WTC11 (cell line): Measurements from ENCODE around the gene EWSR1. TPM values are rescaled to one million over a fixed set of nuclear protein-coding genes. Genes with fewer than 3 reads are reported as not detected.

Source experiments
- ATAC-seq: fragments of 200-7000 bp; cut with Tn5 transposase; 2 replicates; pipeline ENCODE4 v1.10.0; 2021; ENCODE audit warnings: mild to moderate bottlenecking, moderate library complexity
- CTCF ChIA-PET: fragments of 300-600 bp; sonication (Branson Sonifier 250); formaldehyde crosslinking; loops from one replicate; lab custom pipeline; 2021; ENCODE audit warnings: antibody characterized with exemption; lab: Charles Lee
- POLR2A ChIA-PET: fragments of 350-600 bp; sonication (Branson Sonifier 250); formaldehyde crosslinking; loops from one replicate; lab custom pipeline; 2021; ENCODE audit warnings: antibody characterized with exemption; lab: Charles Lee
- DNase-seq: peaks from one replicate; pipeline ENCODE4 v3.0.0; 2021; ENCODE audit warnings: low spot score
- H3K27ac Mint-ChIP-seq: 2 replicates; pipeline ENCODE4 v1.8.0; 2021; ENCODE audit warnings: mixed read lengths
- H3K27me3 Mint-ChIP-seq: 2 replicates; pipeline ENCODE4 v1.8.0; 2021; ENCODE audit warnings: low read depth, mild to moderate bottlenecking, moderate library complexity, mixed read lengths
- H3K36me3 Mint-ChIP-seq: 2 replicates; pipeline ENCODE4 v1.8.0; 2021; ENCODE audit warnings: mixed read lengths
- H3K4me1 Mint-ChIP-seq: 2 replicates; pipeline ENCODE4 v1.8.0; 2022; ENCODE audit warnings: mixed read lengths
- H3K4me3 Mint-ChIP-seq: 2 replicates; pipeline ENCODE4 v1.8.0; 2021; ENCODE audit warnings: mild to moderate bottlenecking, moderate library complexity, mixed read lengths
- H3K9me3 Mint-ChIP-seq: 2 replicates; pipeline ENCODE4 v1.8.0; 2021; ENCODE audit warnings: mixed read lengths
- ATF6 ChIP-seq: sonication (generic); formaldehyde crosslinking; IDR thresholded peaks from 2 replicates; pipeline ENCODE4 v1.8.1; 2023; ENCODE audit warnings: mild to moderate bottlenecking, missing genetic modification reagents
- CTCF ChIP-seq: fragments of 200-600 bp; IDR thresholded peaks from 2 replicates; pipeline ENCODE4 v1.8.0; 2022; ENCODE audit warnings: antibody characterized with exemption
- EMX1 ChIP-seq: fragments of 250-450 bp; sonication (Bioruptor Pico); IDR thresholded peaks from 2 replicates; pipeline ENCODE4 v1.8.0; 2021; ENCODE audit warnings: mild to moderate bottlenecking
- ETV6 ChIP-seq: sonication (generic); formaldehyde crosslinking; IDR thresholded peaks from 2 replicates; pipeline ENCODE4 v1.8.1; 2022; ENCODE audit warnings: mild to moderate bottlenecking, missing genetic modification reagents
- FOXJ3 ChIP-seq: sonication (generic); formaldehyde crosslinking; IDR thresholded peaks from 2 replicates; pipeline ENCODE4 v1.9.0; 2021; ENCODE audit warnings: missing genetic modification reagents, mild to moderate bottlenecking, borderline replicate concordance
- IRF2 ChIP-seq: sonication (generic); formaldehyde crosslinking; IDR thresholded peaks from 2 replicates; pipeline ENCODE4 v1.8.0; 2022; ENCODE audit warnings: low read depth, missing genetic modification reagents, borderline replicate concordance
- KAT7 ChIP-seq: sonication (generic); formaldehyde crosslinking; IDR thresholded peaks from 2 replicates; pipeline ENCODE4 v1.8.1; 2023; ENCODE audit warnings: missing genetic modification reagents, mild to moderate bottlenecking, borderline replicate concordance
- NR2C2 ChIP-seq: sonication (generic); formaldehyde crosslinking; IDR thresholded peaks from 2 replicates; pipeline ENCODE4 v1.8.0; 2022; ENCODE audit warnings: mild to moderate bottlenecking, missing genetic modification reagents
- OVOL2 ChIP-seq: fragments of 250-450 bp; sonication (Bioruptor Pico); IDR thresholded peaks from 2 replicates; pipeline ENCODE4 v1.9.0; 2021; ENCODE audit warnings: mild to moderate bottlenecking, borderline replicate concordance
- PREB ChIP-seq: sonication (generic); formaldehyde crosslinking; IDR thresholded peaks from 2 replicates; pipeline ENCODE4 v1.8.1; 2022; ENCODE audit warnings: mild to moderate bottlenecking, missing genetic modification reagents, moderate library complexity, borderline replicate concordance
- USF1 ChIP-seq: sonication (generic); formaldehyde crosslinking; IDR thresholded peaks from 2 replicates; pipeline ENCODE4 v1.8.0; 2022; ENCODE audit warnings: mild to moderate bottlenecking, missing genetic modification reagents
- ZNF232 ChIP-seq: sonication (generic); formaldehyde crosslinking; IDR thresholded peaks from 2 replicates; pipeline ENCODE4 v1.8.0; 2022; ENCODE audit warnings: mild to moderate bottlenecking, missing genetic modification reagents
- ZSCAN18 ChIP-seq: fragments of 250-450 bp; sonication (Bioruptor Pico); IDR thresholded peaks from 2 replicates; pipeline ENCODE4 v2.1.2; 2022; ENCODE audit warnings: mild to moderate bottlenecking, moderate library complexity
- total RNA-seq: library from RNA; stranded (reverse); gene quantifications from 3 replicates; pipeline ENCODE4 v1.2.3, GENCODE V29; 2021
- TF ChIP-seq, protein P1 (sequence below): sonication (generic); formaldehyde crosslinking; IDR thresholded peaks from 2 replicates; pipeline ENCODE4 v1.8.1; 2023; ENCODE audit warnings: mild to moderate bottlenecking, missing genetic modification reagents
- TF ChIP-seq, protein P2 (sequence below): fragments of 250-450 bp; sonication (Bioruptor Pico); IDR thresholded peaks from 2 replicates; pipeline ENCODE4 v1.8.0; 2021; ENCODE audit warnings: mild to moderate bottlenecking
- TF ChIP-seq, protein P3 (sequence below): sonication (generic); formaldehyde crosslinking; IDR thresholded peaks from 2 replicates; pipeline ENCODE4 v1.8.0; 2023; ENCODE audit warnings: mild to moderate bottlenecking, missing genetic modification reagents

The EWSR1 gene
- total RNA-seq, 1 experiment from 2014 or later: 377 TPM

DNA sequence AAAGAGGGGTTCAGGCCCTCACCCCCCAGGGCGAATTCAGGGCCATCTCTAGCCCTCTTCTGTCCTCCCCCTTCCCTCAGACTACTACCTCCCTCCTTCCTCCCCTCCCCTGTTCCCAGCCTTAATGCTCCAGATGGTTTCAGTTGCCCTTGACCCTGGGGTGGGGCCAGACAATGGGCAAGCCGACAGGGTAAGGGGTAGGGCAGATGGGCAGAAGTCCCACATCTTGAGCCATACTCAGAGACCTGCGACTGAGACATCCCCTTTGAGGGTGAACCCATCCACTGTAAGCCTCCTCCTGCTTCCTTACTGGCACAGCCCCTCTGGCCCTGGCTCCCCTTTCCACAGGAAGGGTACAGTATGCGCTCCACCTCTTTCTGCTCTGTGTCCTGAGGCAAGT is 2.1 kb upstream of the EWSR1 start (continued):
- TF ChIP-seq ZSCAN18 (CRISPR knock-in tag): no peak
- no peak for TF ChIP-seq OVOL2 (CRISPR knock-in tag)

- peaks cover 35% of the 10 kb centered on the region for H3K4me1 Mint-ChIP-seq
- peak overlapping the region; percentile 73 for H3K27ac Mint-ChIP-seq
- TF ChIP-seq, protein P1, sequence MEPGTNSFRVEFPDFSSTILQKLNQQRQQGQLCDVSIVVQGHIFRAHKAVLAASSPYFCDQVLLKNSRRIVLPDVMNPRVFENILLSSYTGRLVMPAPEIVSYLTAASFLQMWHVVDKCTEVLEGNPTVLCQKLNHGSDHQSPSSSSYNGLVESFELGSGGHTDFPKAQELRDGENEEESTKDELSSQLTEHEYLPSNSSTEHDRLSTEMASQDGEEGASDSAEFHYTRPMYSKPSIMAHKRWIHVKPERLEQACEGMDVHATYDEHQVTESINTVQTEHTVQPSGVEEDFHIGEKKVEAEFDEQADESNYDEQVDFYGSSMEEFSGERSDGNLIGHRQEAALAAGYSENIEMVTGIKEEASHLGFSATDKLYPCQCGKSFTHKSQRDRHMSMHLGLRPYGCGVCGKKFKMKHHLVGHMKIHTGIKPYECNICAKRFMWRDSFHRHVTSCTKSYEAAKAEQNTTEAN: peak; percentile 36; the same call in 1 of the 2 replicates
- TF ChIP-seq NR2C2 (CRISPR knock-in tag): no peak
- DNase-seq (no peak), ATAC-seq (no peak)
- H3K27me3 Mint-ChIP-seq: peaks cover 4% of the 10 kb centered on the region
- CTCF ChIA-PET: interaction anchor here (0.8 to 1.7 kb wide), 7 partner anchors 7 to 113 kb away, joined by 3 to 10 read pairs (median 4); no protein-coding TSS in a partner anchor
- POLR2A ChIA-PET: interaction anchor here (1.3 kb wide), 1 partner anchor 61 kb away, joined by 6 read pairs; the partner anchor contains the start of gene EMID1
- H3K36me3 Mint-ChIP-seq: peaks cover 35% of the 10 kb centered on the region
- no peaks in the 10 kb centered on the region for H3K9me3 Mint-ChIP-seq
- H3K4me3 Mint-ChIP-seq: peak overlapping the region; percentile 85
These were observed 1.3 kb upstream of the EWSR1 start for GRCh38 chr22:29266564-29267461.

DNA sequence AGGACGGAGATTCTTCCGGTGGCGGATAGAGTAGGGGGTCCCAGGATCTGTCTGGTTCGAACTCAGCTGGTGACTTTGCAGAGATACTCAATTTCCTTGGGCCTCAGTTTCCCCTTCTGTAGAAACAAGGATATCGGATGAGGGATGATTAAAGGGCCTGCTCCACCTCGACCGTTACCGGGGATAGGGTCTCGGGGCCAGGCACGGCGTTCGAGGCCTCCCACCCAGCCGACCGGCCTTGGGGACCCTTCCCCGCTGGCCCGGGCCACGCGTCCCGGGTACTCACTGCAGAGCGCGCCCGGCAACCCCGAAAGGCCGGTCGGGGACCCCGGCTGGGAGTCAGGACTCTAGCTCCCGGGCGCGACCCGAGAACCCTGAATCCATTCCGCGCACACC is 608 bp upstream of the EWSR1 start:
- Mint-ChIP-seq H3K4me1 (peaks cover 41% of the 10 kb centered on the region), H3K9me3 (no peaks in the 10 kb centered on the region), H3K27me3 (peaks cover 4% of the 10 kb centered on the region), H3K4me3 (peak overlapping the region; percentile 85), H3K36me3 (peaks cover 39% of the 10 kb centered on the region), H3K27ac (peak overlapping the region; percentile 73; the same call in 1 of the 2 replicates)
- POLR2A ChIA-PET: no interaction called here
- DNase-seq (no peak), ATAC-seq (peak; percentile 10)
- CTCF ChIA-PET: interaction anchor here (0.9 to 1.7 kb wide), 5 partner anchors 8 to 113 kb away, joined by 3 to 10 read pairs (median 7); no protein-coding TSS in a partner anchor
- TF ChIP-seq KAT7: 0 out of 2 replicates have a peak, but pooled peaks have one; percentile 54
- no peak for TF ChIP-seq ATF6 (CRISPR knock-in tag)
- TF ChIP-seq, protein P2, sequence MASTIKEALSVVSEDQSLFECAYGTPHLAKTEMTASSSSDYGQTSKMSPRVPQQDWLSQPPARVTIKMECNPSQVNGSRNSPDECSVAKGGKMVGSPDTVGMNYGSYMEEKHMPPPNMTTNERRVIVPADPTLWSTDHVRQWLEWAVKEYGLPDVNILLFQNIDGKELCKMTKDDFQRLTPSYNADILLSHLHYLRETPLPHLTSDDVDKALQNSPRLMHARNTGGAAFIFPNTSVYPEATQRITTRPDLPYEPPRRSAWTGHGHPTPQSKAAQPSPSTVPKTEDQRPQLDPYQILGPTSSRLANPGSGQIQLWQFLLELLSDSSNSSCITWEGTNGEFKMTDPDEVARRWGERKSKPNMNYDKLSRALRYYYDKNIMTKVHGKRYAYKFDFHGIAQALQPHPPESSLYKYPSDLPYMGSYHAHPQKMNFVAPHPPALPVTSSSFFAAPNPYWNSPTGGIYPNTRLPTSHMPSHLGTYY (CRISPR knock-in tag): 0 out of 2 replicates have a peak, but pooled peaks have one; percentile 52
- no peak; the same call in 1 of the 2 replicates for TF ChIP-seq USF1
- no peak for TF ChIP-seq FOXJ3 (CRISPR knock-in tag)
- peak; percentile 29; the same call in 1 of the 2 replicates for TF ChIP-seq ZNF232 (CRISPR knock-in tag)
- TF ChIP-seq IRF2: no peak
- peak; percentile 73; the same call in 1 of the 2 replicates for TF ChIP-seq EMX1 (CRISPR knock-in tag)
- TF ChIP-seq, protein P3, sequence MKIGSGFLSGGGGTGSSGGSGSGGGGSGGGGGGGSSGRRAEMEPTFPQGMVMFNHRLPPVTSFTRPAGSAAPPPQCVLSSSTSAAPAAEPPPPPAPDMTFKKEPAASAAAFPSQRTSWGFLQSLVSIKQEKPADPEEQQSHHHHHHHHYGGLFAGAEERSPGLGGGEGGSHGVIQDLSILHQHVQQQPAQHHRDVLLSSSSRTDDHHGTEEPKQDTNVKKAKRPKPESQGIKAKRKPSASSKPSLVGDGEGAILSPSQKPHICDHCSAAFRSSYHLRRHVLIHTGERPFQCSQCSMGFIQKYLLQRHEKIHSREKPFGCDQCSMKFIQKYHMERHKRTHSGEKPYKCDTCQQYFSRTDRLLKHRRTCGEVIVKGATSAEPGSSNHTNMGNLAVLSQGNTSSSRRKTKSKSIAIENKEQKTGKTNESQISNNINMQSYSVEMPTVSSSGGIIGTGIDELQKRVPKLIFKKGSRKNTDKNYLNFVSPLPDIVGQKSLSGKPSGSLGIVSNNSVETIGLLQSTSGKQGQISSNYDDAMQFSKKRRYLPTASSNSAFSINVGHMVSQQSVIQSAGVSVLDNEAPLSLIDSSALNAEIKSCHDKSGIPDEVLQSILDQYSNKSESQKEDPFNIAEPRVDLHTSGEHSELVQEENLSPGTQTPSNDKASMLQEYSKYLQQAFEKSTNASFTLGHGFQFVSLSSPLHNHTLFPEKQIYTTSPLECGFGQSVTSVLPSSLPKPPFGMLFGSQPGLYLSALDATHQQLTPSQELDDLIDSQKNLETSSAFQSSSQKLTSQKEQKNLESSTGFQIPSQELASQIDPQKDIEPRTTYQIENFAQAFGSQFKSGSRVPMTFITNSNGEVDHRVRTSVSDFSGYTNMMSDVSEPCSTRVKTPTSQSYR: no peak; the same call in 1 of the 2 replicates
- no peak for TF ChIP-seq ETV6
- 0 out of 2 replicates have a peak, but pooled peaks have one; percentile 50 for TF ChIP-seq PREB
- TF ChIP-seq CTCF: no peak
